ENCODE data around the gene PATL1.
A peak's percentile ranks its signal among the peaks of the same experiment; 100 is the strongest.
"Not testable (repeated sequence)": the region's sequence is repeated elsewhere in the genome, so short reads cannot be mapped to it uniquely, and the experiment has no call there.

Gene PATL1

DNA sequence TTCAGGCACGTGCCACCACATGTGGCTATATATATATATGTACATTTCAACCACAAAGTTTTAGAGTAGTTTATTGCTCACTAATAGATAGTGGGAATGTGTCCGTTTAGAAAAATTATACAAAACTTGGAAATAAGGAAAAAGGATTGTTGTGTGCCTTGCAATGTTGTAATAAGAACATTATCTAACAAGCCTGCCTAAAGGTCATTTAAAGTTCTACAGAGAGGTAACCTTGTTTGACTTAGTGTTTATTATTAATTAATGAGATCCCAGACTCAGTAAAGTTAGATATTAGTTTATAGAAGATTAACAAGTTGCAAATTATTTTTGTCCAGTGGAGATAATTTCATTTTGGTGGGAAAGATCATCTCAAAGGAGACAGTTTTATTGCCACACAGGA is 5.5 kb upstream of the PATL1 start:
- DNase-seq = no peak

DNA sequence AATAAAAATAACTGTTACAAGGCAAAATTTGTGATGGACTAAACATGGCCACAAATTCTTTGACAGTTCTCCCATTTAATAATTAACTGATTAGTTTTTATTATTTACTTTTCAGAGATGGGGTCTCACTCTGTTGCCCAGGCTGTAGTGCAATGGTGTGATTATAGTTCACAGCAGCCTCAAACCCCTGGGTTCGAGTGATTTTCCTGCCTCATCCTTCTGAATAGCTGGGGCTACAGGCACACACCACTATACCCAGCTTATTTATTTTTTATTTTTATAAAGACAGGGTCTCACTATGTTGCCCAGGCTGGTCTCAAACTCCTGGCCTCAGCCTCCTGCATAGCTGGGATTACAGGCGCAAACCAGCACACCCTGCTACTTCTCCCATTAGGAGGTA is 4.5 kb upstream of the PATL1 start:
- DNase-seq = no peak

DNA sequence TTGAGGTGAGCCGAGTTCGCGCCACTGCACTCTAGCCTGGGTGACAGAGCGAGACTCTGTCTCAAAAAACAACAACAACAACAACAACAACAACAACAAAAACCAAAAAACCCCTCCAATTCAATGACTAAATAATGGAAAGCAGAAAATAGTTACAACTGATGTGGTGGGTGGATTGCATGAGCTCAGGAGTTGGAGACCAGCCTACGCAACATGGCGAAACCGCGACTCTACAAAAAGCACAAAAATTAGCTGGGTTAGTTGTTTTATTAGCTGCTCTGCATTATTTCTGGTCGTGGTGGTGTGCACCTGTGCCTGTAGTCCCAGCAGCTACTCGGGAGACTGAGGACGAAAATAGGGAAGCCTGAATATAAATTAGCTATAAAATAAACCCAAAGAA is 2.6 kb upstream of the PATL1 start:
- DNase-seq = no peak

DNA sequence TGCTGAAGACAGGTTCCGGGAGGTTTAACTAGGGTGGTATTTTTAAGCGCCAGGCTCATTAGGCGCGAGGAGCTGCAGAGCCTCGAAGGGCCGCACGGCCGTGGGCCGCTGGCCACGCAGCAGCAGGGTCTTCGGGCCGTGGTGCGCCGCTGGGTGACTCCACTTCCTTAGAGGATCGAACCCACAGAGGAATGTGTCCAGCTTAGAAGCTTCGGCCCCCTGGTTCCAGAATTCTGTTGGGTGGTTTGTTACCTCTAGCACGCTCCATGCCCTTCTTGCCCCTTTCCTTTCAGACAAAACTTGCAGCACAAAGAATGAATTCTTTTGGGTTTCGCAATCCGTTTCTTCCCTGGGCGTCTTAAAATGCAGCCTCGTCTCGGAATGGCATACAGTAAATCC is 773 bp upstream of the PATL1 start:
- DNase-seq = no peak

DNA sequence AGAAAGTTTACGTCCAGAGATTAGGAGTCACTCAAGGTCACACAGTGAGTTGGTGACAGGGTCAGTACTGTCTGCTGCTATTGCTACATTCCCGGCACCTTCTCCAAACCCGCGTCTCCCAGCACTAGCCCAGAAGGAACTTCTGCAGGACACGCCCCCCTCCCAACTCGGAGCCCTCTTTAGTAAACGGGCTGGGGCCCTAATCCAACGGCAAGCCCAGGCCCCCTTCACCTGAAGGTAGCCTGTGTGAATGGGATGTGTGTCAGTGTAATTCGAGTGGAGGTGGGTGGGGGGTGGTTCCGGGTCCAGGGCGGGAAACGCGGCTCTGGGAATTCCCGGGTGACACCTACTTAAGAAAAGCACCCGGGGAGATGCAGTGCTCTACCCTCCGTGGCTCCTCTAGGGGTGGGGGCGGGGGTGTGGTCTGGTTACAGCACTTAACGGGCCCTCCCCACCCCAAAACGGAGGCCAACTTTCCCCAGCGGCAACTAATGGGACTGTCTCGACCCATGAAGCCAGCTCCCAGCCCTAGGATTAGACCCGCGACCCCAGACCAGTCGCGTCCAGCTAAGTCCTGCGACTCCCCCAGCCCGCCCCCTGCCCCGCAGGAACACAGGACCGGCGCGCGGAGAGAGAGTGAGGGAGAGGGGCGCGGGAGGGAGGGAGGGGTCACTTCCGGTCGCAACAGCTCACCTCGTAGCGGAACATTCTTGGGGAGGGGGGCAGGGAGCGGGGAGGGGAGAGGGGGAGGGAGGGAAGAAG is 468 bp downstream of the PATL1 start:
- no peak for DNase-seq

DNA sequence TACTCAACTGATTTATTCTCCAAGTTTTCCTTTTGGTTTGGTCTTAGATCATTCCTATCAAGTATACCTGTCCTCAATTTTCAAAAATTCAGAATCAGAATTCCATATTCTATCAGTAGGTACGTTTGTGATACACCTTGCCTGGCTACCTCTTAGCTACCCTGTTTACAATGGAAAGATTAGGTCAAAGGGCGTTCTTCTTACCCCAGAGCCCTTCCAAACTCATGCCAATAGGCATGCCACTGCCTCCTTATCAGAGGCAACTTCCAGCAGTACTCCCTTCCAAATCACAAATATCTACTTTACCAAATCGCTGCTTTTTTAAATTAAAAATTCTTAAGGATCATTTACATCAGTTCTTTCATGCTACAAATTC is 1.0 kb downstream of the PATL1 start:
- DNase-seq = no peak

DNA sequence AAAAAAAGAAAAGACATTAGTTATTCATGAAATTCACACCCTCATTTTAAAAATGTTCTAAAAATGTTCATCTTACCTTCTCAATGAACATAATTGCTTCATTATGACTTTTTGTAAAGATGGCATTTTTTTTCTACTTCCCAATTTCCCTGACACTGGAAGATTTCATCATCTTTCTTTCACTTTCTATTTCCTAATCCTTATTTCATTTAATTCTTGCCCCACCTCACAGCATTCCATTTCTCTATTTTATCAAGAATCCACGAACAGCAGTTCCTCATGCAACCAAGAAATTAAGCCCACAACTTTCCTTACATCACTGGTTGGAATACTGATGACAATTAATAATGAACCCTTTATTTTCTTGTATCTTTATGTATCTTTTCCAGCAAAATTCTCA is 1.9 kb downstream of the PATL1 start:
- no peak for DNase-seq

DNA sequence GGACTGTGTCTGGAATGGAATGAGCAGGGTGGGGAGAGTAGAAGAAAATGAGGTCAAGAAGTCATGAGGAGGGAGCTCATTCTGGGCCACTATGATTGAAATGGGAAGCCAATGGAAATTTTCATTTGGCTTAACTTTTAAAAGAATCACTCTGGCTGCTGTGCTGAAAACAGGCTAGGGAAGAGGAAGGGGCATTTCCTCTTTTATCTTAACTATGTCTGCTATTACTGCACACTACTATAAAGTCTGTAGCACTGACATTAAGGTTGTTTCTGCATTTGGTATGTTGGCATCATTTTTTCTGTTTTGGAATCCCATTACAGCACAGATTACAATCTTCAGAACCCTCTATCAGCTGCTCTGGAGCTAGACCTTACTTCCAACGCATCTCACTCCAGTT is 8.2 kb downstream of the PATL1 start:
- DNase-seq = no peak

DNA sequence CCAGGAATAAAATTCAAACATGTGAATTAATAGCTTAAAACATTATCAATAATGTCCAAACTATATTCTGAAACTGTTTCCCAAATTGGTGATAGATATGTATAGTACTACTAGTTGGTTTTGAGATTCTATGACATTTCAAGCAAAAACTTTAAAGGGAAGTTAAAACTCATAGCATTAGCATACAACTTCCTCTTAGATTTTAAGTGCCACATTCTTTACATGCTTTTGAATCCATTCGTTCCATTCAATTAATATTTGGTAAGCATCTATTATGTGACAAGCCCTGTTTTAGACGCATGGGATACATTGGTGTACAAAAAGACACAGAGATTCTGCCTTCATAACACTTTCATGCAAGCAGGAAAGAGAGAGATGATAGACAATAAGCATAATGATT is 8.9 kb downstream of the PATL1 start:
- DNase-seq = no peak

DNA sequence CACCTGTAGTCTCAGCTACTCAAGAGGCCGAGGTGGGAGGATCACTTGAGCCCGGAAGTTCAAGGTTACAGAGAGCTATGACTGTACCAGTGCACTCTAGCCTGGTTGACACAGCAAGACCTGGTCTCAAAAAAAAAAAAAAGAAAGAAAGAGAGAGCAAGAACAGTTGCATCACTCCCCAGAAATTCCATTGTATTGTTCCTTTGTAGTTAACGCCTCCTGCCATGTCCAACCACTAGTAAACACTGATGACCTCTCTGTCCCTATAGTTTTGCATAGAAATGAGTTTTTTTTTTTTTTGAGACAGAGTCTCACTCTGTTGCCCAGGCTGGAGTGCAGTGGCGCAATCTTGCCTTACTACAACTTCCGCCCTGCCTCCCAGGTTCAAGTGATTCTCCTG is 10.8 kb downstream of the PATL1 start:
- no peak for DNase-seq

DNA sequence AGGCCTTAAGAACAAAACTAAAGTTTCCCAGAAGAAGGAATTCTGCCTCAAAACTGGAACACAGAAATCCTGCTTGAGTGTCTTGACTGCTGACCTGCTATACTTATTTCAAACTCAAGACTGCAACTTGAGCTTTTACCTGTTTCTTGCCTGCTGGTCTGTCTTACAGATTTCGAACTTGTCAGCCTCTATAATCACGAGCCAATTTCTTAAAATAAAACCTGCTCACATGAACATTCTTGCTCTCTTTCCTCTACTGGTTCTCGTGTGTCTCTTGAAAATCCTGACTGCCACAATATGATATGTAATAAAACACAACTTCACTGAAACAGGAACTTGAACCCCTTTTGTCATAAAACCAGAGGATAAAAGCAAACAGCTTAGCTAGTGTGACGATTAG is 13.9 kb downstream of the PATL1 start:
- no peak for DNase-seq

DNA sequence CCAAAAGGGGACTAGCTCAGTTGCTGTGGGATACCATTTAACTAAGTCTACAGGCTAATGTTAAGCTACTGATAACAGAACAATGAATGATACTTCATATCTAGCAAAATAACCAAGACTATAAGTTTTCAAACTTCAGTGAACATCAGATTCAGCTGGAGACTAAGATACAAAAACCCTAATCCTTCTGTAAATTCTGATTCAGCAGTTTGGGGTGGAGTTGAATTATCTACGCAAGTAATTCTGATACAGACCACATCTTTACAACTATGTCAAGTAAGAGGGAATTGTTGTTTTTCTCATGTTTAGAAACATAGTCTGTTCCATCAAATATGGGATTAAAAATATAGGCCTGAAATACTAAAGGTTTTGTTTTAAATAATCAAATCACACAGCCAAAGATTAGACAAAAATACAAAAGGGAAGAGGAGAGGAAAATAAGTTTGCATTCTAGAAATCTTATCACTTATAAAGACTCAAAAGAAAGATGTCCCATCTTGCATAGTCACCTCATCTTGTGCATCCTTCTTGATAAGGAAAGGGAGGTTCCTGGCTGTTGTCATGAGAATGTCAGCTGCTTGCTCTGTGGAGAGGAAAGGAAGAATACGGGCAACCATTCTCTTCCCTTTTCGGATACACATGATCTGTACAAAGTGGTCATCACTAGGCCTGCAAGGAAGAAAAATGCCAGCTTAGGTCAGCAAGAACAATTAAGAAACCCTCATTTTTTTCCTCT is 21.4 kb downstream of the PATL1 start:
- DNase-seq = no peak

DNA sequence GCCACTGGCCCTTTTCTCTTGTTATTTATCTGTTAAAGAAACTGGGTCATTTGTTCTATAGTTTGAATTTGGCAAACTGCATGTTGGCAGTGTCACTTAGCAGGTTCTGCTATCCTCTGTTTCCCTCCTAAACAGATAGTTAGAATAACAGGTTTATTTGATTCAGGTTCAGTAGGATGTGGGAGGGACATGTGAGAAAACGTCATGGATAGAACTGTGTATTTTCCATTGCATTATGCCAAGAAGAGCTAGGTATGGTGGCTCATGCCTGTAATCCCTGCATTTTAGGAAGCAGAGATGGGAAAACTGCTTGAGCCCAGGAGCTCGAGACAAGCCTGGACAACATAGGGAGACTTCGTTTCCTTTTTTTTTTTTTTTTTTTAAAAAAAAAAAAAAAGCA is 24.3 kb downstream of the PATL1 start:
- no peak for DNase-seq

DNA sequence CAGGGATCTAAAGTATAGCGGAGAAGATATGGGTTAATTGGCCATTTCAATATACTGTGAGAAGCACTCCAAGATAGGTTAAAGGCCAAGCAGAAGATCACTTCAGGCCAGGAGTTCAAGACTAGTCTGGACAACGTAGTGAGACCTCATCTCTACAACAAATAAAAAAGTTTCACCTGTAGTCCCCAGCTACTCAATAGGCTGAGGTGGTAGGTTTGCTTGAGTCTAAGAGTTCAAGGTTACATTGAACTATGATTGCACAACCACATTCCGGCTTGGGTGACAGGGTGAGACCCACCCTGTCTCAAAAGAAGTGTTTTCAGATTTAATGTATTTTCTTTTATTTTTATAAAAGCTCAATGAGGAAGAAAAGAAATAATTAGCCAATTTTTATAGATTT is 25.4 kb downstream of the PATL1 start:
- no peak for DNase-seq

DNA sequence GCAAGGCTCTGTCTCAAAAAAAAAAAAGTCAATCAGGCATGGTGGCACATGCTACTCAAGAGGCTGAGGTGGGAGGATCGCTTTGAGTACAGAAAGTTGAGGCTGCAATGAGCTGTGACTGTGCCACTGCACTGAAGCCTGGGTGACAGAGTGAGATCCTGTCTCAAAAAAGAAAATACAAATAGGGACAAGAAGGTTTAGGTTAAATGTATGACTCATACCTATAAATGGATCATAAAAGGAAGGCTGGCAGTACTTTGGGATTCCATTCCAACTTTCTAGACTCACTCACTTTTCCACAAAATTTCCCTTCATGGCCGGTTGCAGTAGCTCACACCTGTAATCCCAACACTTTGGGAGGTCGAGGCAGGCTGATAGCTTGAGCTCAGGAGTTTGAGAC is 27.7 kb downstream of the PATL1 start:
- no peak for DNase-seq

DNA sequence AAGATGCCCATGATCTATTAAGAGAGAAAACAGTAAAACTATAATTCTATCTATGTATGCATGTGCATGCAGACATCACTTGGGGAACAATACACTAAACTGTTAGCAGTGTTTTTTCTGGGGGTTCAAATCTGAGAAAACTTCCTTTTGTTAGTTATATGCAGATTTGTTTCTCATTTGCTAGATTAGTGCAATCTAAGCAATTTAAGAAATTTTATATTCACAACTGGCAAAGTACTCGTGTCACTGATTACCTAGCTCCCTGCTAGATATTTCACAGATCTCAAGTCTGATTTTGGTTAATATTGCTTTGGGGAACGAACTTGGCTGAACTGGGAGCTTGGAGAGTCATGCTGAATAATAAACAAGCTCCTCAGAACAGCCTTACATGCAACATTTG is 38.3 kb downstream of the PATL1 start:
- DNase-seq = no peak

DNA sequence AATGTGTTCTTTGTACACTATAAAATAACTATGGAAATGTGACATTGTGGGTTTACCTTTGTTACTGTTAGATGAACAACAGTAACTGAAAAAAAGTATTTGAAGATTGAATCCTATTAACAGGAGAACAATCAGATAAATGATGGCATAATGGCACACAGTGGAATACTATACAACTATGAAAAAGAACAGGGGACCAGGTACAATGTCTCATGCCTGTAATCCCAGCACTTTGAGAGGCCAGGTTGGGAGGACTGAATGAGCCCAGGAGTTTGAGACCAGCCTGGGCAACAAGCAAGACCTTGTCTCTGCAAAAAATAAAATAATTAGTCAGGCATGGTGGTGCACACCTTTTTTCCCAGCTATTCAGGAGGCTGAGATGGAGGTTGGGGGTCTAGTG is 38.8 kb downstream of the PATL1 start:
- DNase-seq = no peak

DNA sequence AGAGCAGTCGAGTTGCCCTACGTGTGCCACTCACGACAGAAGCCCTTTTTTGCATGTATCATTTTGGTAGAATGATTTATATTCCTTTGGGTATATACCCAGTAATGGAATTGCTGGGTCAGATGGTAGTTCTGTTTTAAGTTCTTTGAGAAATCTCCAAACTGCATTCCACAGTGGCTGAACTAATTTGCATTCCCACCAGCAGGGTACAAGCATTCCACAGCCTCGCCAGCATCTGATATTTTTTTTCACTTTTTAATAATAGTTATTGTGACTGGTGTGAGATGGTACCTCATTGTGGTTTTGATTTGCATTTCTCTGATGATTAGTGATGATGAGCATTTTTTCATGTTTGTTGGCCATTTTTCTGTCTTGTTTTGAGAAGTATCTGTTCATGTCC is 41.9 kb downstream of the PATL1 start:
- DNase-seq = not testable (repeated sequence)

DNA sequence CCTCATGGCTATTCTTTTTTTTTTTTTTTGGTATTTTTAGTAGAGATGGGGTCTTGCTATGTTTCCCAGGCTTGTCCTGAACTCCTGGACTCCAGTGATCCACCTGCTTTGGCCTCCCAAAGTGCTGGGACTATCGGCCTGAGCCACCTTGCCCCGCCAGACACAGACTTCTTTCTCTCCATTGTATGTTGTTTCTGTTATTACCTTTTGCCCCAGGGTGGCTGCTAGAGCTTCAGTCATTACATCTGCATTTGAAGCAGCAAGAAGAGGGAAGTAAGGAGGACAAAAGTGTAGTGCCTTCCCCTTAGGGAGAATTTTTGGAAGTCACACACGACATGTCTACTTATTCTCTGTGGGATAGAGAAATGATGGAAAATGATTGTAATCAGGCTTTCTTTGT is 43.1 kb downstream of the PATL1 start:
- no peak for DNase-seq

DNA sequence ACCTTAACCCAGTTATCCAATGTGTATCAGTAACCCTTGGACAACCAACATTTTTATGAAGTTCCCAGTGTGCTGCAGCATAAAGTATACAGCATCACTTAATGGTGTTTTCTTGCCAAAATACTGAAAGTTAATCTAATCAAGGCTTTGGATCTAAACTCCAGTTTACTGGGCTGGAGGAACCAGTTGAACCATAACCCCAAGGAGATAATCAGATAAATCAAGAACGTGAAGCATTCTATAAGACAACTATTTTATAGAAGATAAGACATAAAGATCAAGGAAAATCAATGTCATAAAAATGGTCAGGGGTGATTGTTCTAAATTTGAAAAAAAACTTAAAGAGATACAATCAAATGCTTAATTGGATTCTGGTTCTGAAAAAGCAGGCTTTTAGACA is 51.0 kb downstream of the PATL1 start:
- no peak for DNase-seq

DNA sequence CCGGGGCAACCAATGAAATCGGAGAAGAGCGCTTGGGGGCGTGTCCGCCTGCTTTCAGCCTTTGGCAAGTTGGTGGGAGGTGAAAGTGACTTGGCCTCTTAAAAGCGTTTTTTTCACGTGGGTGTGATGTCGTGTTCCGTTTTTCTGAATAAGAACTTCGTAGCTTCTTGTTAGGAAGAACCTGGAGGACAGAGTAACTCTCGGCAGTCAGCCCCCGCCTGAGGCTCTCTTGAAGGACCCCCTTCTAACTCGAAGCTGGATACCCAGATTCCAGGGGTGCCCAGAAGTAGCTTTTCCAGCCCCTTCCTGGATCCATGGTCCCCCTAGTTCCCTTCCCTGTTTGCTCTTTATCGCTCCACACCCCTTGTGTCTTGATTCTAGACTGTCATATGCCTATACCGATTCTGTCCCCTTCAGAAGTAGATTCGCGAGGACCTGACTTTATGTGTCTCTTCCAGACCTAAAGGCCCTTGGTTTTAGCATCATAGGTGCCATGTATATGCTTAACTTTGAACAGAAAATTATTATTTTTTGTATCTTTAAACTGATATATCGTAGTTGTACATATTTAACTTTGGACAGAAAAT is 52.3 kb downstream of the PATL1 start:
- DNase-seq = no peak

DNA sequence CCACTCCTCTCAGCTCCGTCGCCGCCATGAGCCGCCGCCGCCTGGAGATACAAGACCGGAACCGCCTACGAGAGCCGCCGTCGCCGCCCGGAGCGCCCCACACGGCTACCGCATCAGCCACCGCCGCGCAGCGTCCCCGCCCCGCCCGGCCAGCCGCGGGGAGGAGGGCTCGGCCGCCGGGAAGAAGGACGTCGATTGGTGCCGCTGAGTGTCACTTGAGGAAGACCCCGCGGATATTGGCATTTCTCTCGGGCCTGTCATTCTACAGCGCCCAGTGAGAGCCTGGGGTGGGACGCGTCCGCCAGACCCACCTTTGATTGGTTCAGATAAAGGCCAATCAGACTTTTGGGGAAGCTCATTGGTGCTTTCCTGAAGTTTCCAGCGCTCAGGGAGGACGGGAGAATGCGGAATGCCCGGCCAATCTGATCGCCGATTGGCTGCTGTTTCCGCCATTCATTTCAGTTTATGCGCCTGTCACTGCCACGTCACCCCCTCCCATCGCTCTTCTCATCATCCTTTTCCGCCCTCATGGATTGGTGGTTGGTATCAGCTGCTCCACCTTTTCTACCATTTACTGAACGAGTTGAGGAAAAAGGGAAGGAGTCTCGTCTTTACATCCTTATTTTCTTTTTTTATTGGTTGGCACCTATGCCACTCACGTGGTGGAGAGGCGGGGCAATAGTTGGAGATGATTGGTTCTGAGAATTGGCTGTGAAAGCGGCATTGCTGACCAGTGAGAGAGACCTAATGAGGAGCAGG is 53.0 kb downstream of the PATL1 start, which contains the start of gene OSBP:
TSS of gene OSBP (minus strand) at position 138 of the 759 bp plus-strand sequence. CDS start at position 28, 110 bp downstream.
- DNase-seq = peak; percentile 99

DNA sequence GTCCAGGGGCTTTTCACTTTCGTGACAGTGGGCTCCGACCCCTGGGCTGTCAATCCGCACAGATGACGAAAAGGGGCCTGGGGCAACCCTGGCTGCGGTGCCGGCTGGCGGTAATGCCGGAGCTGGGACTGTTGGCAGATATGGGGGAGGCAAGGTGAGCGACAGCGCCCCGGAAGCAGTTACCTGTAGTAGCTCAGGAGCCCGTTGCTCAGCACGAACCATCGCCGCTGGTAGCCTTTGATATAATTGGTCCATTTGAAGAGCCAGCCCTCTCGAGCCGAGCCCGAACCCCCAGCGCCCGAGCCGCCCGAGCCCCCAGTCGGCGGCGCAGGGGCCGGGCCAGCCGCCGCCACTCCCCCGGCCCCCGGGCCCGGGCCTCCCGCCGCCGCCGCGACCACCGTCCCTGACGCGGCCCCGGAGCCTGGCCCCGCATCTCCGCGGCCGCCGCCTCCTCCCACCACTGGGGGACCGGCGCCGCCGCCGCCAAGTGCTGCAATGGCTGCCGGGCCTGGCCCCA is 53.7 kb downstream of the PATL1 start:
- peak; percentile 47 for DNase-seq

Data from NCI-H2029 (cell line).